Hematopoietic multipotent progenitor cell (in vitro differentiated cells): Measurements from ENCODE around the gene GLTP. TPM values are rescaled to one million over a fixed set of nuclear protein-coding genes. Genes with fewer than 3 reads are reported as not detected.
A peak's percentile ranks its signal among the peaks of the same experiment; 100 is the strongest.
"Not testable (repeated sequence)": the region's sequence is repeated elsewhere in the genome, so short reads cannot be mapped to it uniquely, and the experiment has no call there.

Experiments
- DNase-seq, 3 donors: peaks; one replicate each; pipeline ENCODE4 v3.0.0-alpha.2; 2011 to 2015; ENCODE audit warnings: low read depth in 2 of 3, low spot score in 2 of 3
- total RNA-seq: library from RNA; depleted of rRNA; stranded (reverse); fragments of >200 nt; gene quantifications from one replicate; pipeline ENCODE4 v1.2.3, GENCODE V29; 2012

The GLTP gene
- total RNA-seq, 1 donor, result 19.7 TPM

DNA sequence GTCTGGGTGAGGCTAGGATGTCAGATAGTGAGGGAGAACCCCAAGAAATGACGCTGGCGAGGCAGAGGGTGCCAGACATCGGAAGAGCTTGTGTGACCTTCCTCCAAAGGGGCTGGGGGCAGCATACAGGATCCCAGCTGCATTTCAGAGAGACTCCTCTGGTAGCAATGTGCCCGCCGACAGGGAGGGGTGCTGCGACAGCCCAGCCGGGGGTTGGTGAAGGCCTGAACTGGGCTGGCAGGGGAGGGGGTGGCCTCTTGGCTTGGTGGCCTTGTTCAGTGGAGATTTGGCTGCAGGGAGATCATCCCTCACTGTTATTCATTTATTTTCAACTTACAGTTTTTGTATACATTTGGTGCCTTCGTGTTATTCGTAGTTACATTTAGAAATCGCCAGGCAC lies 25.0 kb upstream of the GLTP start:
- DNase-seq, result no peak

DNA sequence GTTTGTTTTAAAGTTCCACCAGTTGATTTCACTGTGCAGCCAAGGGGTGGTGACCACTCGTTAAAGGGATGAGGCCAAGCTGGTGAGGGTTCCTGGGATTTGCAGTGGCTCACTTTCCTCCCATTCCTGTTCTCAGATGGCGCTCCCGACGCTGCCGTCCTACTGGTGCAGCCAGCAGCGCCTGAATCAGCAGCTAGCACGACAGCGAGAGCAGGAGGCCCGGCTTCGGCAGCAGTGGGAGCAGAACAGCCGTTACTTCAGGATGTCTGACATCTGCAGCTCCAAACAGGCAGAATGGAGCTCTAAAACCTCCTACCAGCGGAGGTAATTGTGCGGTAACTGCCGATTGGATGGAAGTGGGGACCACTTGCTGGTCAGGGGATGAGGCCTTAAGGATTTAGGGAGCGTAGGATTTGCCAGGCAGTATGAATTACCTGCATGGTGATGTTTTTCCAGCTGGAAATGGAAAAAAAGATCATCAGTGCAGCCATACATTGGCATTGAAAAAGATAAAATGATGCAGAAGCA lies 22.6 kb upstream of the GLTP start:
- no peak for DNase-seq

DNA sequence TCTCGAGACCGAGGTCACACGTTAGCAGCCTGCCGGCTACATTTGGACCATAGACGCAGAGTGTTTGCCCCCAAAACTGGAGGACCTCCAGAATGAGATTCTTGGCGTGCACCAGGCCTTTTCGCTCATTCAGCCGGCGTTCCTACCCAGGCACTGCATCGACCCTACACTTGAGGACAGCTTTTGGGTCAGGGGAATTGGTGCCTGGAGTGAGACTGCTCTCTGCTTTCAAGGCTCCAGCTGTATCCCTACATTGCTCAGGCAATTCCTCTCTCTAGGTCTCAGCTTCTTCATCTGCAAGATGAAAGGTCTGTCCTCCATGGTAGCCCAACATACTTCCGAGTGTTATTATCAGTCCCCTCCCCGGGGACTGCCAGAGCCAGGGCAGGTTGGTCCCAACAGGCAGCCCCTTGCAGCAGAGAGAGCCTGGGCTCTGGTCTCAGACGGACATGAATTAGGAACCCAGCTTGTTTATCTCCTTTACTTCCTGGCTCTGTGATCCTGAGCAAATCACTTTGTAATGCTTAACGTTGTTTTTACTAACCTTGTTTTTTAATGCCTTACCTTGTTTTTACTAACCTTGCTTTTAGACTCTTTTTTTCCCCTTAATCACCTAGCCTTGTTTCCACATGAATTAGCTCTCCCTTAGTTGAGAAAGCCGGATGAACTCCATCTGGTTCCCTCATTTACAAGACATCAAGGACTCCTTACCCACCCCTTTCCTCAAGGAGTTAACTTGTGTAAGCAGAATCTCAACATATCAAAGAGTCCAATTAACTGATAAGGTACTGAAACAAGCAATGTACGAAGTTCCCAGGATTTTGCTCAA lies 20.6 kb upstream of the GLTP start:
- no peak for DNase-seq

DNA sequence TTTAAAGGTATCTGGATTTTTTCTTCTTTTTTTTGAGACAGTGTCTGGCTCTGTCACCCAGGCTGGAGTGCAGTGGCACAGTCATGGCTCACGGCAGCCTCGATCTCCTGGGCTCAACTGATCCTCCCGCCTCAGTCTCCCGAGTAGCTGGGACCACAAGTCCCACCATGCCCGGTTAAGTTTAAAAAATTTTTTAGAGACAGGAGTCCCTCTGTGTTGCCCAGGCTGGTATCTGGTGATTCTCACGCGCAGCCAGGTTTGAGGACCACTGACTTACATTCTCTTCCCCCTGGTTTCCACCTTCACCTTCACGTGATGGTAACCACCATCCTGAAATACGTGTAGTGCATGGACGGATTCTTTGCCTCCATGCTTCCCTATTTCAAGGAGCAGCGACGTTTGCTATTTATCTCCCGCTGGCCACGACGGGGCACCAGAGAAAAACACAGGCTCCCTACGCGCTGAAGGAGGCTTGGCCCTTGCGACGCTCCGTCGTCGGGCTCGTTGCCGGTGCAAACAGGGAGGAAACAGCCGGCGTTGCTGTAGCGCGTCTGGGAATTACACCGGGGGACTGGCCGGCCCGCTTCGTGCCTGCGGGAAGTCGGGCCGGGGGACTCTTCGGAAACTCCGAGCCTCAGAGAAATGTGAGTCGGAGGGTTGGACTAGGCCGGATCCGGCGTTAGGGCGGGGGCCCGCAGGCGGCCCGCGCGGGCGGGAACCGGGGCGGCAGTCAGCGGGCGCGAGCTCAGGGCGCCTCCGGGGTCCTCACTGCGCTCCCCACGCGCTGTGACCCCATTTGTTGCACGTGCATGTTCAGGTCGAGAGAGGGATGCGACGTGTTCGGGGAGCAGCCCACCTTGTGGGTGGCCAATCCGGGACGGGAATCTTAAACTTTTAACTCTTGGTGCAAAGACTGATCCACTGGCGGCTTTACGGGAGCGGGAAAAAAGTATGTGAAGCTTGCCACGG lies 19.7 kb upstream of the GLTP start, which contains the start of gene TCHP:
TCHP (plus strand) TSS at position 492 of the 969 bp plus-strand sequence. CDS start 2,753 bp downstream, outside the sequence.
- peak; percentile 71 to 94 (median 91) for DNase-seq

DNA sequence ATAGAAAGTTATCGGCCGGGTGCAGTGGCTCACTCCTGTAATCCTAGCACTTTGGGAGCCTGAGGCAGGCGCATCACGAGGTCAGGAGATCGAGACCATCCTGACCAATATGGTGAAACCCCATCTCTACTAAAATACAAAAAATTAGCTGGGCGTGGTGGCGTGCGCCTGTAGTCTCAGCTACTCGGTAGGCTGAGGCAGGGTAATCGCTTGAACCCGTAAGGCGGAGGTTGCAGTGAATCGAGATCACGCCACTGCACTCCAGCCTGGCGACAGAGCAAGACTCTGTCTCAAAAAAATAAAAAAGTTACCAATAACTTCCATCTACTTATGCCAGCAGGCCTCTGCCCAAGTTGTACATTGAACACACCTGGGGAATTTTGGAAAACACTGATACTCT lies 19.0 kb upstream of the GLTP start:
- not testable (repeated sequence) for DNase-seq

DNA sequence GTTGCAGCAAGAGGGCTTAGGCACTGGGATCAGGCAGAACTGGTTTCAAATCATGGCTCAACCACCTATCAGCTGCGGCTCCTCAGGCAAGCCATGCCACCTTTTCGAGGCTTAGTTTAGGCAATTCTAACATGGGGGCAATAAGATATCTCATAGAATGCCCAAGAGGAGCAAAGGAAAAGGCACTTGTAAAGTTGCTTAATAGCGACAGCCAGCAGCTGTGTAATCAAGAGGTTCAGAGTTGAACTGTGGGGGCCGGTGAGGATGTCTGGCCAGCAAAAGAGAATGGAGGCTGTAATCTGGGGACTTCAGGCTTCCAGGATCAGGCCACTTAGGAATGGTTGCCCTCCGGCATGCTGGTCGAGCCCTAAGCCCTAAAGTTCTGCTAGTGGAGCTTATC lies 16.7 kb upstream of the GLTP start:
- DNase-seq, result no peak

DNA sequence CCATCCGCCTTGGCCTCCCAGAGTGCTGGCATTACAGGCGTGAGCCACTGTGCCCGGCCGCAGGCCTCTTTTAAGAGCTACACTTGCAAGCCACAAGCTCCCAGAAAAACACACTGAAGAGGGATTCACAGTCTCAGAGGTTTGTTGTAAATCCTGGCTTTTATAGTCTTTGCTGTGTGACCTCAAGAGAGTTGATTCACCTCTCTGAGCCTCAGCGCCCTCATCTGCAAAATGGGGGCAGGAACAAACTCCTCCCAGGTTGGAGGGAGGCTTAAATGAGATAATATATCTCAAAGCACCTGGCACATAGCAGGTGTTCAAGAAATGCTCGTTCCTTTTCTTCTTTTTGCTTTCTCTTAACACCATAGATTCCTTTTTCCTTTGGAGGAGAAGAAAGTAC lies 15.8 kb upstream of the GLTP start:
- DNase-seq, result no peak

DNA sequence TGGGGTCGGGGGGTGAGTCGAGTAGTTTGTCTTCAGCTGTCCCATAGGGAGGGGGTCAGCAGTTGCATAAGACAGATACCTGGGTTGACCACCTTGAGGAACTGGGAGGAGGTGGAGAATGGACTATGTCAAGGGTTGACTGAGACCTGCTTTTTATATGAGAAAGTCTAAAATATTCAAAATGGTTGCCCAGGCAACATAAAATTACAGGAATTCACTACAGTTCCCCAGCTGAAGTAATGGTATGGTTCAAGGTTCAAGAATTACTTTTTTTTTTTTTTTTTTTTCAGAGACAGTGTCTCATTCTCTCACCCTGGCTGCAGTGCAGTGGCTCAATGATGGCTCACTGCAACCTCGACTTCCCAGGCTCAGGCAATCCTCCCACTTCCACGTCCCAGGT lies 14.6 kb upstream of the GLTP start:
- DNase-seq, result no peak

DNA sequence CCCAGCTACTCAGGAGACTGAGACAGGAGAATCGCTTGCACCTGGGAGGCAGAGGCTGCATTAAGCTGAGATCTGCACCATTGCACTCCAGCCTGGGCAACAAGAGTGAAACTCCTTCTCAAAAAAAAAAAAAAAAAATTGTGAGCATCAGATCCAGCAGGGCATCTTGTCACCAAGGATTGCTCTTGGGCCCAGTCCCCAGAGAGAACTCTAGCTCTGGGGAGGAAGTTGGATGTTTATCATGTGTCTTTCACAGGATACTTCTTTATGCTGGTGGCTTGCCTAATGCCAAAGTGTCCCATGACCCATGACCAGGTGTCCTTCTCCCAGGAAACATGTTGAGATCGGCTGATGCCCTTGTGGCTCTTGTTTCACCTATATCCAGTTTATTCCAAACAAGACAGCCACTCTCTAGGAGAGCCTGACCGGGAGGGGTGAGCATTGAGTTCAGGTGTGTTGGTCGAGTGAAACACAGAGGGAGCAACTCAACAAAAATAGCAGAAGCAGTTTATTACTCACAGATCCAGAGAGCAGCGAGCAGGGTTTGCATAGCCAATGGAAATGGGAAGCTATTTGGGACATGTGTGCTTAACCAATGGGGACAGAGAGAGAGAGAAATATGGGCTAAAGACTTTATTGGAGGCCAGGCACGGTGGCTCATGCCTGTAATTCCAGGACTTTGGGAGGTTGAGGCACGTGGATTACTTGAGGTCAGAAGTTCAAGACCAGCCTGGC lies 13.1 kb upstream of the GLTP start:
- DNase-seq, result no peak

DNA sequence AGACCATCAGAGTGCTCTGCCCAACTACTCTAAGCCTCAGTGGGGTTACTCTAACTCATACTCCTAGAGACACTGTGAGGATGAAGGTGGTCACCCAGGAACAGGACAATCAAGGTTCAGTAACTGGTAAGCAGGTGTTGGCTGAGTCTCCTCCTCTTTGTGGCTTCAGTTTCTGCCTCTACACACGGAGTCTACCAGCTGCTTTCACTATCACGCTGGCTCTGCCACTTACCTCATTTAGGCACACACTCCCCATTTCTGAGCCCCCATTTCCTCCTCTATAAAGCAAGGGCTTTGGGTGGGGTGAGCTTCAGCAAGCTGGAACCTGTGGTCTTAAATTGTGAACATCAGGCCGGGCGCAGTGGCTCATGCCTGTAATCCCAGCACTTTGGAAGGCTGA lies 12.4 kb upstream of the GLTP start:
- DNase-seq, result peak in 1 of 3 donors; percentile 28

DNA sequence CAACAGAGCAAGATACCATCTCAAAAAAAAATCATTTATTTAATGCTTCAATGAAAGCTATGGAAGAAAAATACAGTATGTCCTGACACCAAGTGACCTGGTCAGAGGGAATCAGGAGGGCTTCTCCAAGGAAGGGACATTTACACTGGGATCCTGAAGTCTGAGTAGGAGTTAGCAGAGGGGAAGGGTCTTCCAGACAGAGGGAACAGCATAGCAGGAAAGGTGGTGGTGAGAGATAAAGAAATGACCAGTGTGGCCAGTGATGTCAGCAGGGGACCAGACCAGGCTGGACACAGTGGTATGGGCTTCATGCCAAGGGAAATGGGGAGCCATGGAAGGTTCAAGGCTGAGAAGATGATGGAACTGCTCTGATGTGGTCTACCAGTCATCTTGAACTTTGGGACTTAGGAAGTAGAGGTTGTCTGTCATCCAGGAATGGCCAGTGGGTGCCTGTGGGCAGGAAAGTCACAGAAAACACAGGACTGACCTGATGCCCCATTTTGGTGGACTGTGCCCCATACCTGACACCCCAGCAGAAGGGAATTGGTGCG lies 11.9 kb upstream of the GLTP start:
- no peak for DNase-seq

DNA sequence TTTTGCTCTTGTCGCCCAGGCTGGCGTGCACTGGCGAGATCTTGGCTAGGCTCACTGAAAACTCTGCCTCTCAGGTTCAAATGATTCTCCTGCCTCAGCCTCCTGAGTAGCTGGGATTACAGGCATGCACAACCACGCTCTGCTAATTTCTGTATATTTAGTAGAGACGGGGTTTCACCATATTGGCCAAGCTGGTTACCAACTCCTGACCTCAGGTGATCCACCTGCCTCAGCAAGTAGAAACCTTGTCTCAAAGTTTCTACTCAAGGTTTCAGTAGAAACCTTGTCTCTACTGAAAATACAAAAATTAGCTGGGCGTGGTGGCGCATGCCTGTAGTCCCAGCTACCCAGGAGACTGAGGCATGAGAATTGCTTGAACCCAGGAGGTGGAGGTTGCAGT lies 11.4 kb upstream of the GLTP start:
- DNase-seq, result not testable (repeated sequence)

DNA sequence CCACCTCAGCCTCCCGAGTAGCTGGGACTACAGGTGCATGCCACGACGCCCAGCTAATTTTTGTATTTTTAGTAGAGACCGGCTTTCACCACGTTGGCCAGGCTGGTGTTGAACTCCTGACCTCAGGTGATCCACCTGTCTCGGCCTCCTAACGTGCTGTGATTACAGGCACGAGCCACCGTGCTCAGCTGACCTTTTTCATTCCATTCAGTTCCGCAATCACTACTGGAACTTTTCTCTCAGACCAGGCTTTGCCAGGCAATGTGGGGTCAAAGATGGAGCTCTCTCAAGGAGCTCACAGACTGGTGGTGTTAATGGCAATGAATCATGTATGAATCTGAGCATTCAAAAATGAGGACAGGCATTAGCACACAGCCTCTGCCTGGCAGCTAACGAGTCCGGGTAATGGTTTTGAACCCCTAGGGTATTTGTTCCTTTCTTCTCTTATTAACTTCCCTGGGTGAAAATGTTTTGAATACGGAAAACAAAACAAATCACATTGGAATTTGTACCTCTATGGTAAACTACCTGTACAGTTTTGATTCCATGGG lies 10.4 kb upstream of the GLTP start:
- no peak for DNase-seq

DNA sequence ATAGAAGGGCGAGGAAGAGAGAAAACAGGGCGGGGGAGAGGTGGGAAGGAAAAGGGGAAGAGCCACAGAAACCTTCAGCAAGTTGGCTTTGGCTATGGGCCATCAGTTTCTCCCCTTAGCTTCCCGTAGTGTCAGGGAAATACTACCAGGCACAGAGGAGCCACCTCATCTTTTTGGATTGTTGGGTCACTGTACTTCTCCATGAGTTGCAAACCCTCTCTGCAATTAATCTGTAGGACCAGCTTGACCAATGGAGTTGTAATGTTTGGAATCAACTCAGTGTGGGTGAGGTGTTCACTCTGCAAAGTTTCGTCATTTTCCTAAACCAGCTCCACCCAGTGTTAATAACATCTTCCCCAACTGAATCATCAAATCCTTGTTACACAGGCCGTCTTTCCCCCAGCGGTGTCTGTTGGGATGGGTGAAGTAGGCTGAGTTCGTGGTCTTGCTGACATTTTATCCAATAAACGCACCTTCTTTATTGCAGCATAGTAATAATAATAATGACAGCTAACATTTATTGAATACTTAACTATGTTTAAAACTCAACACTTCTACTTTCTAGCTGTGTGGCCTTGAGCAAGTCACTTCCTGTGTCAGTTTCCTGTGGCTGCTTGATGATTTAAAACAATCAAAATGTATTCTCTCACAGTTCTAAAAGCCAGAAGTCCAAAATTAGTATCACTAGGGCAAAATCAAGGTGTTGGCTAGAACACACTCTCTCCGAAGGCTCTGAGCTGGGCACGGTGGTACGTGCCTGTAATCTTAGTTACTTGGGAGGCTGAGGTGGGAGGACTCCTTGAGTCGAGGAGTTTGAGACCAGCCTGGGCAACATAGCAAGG lies 8.1 kb upstream of the GLTP start:
- peak in 1 of 3 donors; percentile 33 for DNase-seq

DNA sequence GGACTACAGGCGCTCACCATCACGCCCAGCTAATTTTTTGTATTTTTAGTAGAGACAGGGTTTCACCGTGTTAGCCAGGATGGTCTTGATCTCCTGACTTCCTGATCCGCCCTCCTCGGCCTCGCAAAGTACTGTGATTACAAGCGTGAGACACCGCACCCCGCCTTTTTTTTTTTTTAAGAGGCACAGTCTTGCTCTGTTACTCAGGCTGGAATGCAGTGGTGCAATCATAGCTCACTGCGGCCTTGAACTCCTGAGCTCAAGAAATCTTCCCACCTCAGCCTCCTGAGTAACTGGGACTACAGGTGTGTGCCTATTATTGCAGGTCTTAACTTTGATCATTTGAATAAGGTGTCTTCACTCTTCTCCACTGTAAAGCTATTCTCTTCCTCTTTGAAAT lies 5.3 kb upstream of the GLTP start:
- DNase-seq, result no peak

DNA sequence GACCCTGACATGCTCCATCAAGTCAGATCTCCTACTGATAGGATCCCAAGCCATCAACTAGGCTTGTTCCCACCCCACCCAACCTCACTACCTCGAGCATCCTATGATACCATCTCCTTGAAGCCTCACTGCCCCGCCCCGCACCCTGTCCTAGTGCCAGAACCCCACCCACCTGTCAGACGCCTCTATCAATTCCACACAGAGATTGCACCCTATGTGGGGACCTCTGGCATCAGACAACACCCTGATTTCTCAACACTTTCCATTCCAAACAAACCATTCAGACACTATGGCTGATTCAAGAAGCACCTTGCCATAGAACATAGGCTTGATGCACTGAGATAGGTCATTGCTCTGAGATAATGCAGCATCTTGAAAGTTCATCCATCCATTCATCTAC lies 3.1 kb upstream of the GLTP start:
- DNase-seq, result no peak

DNA sequence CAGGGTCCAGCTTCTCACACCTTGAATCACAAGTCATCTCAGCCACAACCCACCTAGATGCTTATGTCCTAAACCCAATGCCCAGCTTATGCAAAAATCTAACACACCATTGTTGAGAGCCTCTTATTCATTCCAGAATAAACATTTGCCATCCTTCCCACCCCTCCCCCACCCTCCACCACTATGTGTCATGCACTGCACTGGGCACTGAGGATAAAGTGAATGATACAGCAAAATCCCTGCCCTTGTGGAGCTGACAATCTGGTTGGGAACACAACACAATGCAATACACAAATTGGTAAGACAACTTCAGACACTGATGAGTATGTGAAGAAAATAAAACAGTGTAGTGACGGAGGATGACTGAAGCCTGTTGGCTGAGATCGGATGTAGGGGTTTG lies 1.4 kb upstream of the GLTP start:
- DNase-seq, result no peak

DNA sequence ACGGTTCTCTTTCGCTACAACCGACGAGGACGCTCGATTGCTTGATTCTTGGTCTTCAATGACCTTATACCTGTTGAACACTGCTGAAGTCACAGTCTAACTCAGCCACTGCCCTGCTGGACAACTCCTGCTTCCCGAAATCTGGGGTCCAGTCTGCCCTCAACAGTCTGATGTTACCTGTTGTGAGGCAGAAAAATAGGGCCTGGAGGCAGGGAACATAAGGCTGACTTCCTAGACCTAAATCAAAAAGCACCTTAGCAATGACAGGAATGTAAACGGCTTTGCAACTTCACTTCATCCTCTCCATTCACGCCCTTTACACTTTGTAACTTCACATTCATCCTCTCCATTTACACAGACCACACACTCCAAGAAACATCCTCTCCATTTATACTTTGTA lies 597 bp upstream of the GLTP start:
- no peak for DNase-seq
